Progenitor cell of endocrine pancreas (in vitro differentiated cells): ENCODE results near the gene KSR1. TPM values are rescaled to one million over a fixed set of nuclear protein-coding genes. Genes with fewer than 3 reads are reported as not detected.
A peak's percentile ranks its signal among the peaks of the same experiment; 100 is the strongest.

Source experiments
- DNase-seq: peaks from one replicate; pipeline ENCODE4 v3.0.0; 2021; ENCODE audit warnings: low spot score; ENCODE audit not compliant: unreplicated experiment
- H3K27ac Mint-ChIP-seq: 2 replicates; pipeline ENCODE4 v1.8.0; 2021; ENCODE audit warnings: mild to moderate bottlenecking, moderate library complexity, mixed read lengths
- H3K27me3 Mint-ChIP-seq: 2 replicates; pipeline ENCODE4 v1.8.0; 2021; ENCODE audit warnings: mixed read lengths
- H3K36me3 Mint-ChIP-seq: 2 replicates; pipeline ENCODE4 v1.8.0; 2022; ENCODE audit warnings: mixed read lengths; ENCODE audit not compliant: insufficient read depth
- H3K4me1 Mint-ChIP-seq: 2 replicates; pipeline ENCODE4 v1.8.0; 2021; ENCODE audit warnings: low read depth, mixed read lengths
- H3K4me3 Mint-ChIP-seq: 2 replicates; pipeline ENCODE4 v1.8.0; 2021; ENCODE audit warnings: low read depth, mild to moderate bottlenecking, moderate library complexity, mixed read lengths
- H3K9me3 Mint-ChIP-seq: 2 replicates; pipeline ENCODE4 v1.8.0; 2021; ENCODE audit warnings: low read depth, mixed read lengths
- CTCF ChIP-seq: fragments of 200-600 bp; sonication (generic); IDR thresholded peaks from one replicate; pipeline ENCODE4 v1.5.0; 2021; ENCODE audit warnings: antibody characterized with exemption, mild to moderate bottlenecking; ENCODE audit not compliant: unreplicated experiment
- total RNA-seq: library from RNA; stranded (reverse); gene quantifications from 2 replicates; pipeline ENCODE4 v1.2.1, GENCODE V29; 2021

Gene KSR1
- total RNA-seq, 1 donor from 2014 or later = 70.1 TPM

GRCh38 chr17:27452828-27453227 is 3.4 kb upstream of the KSR1 start:
- Mint-ChIP-seq H3K27me3 (peaks cover 9% of the 10 kb centered on the region), H3K4me3 (no peak overlapping the region), H3K9me3 (no peaks in the 10 kb centered on the region), H3K4me1 (peaks cover 12% of the 10 kb centered on the region), H3K27ac (no peak overlapping the region), H3K36me3 (no peaks in the 10 kb centered on the region)
- TF ChIP-seq CTCF = no peak
- no peak for DNase-seq

- Mint-ChIP-seq H3K27ac (no peak overlapping the region), H3K27me3 (peaks cover 9% of the 10 kb centered on the region), H3K36me3 (no peaks in the 10 kb centered on the region), H3K9me3 (no peaks in the 10 kb centered on the region), H3K4me1 (peaks cover 18% of the 10 kb centered on the region), H3K4me3 (no peak overlapping the region)
- TF ChIP-seq CTCF = no peak
- no peak for DNase-seq
Measured at GRCh38 chr17:27453471-27453870, 2.8 kb upstream of the KSR1 start.

- DNase-seq = no peak
- Mint-ChIP-seq H3K27me3 (peaks cover 9% of the 10 kb centered on the region), H3K36me3 (no peaks in the 10 kb centered on the region), H3K4me1 (peaks cover 24% of the 10 kb centered on the region), H3K9me3 (no peaks in the 10 kb centered on the region), H3K27ac (no peak overlapping the region), H3K4me3 (peak overlapping the region; percentile 16)
- TF ChIP-seq CTCF = no peak
Measured at GRCh38 chr17:27454089-27454488, 2.2 kb upstream of the KSR1 start.

GRCh38 chr17:27455236-27455913 is 873 bp upstream of the KSR1 start:
- no peaks in the 10 kb centered on the region for H3K9me3 Mint-ChIP-seq
- peak overlapping the region; percentile 91 for H3K27ac Mint-ChIP-seq

GRCh38 chr17:27456681-27457359 is 572 bp downstream of the KSR1 start:
- H3K27me3 Mint-ChIP-seq = peaks cover 3% of the 10 kb centered on the region
- no peak for DNase-seq
- no peaks in the 10 kb centered on the region for H3K9me3 Mint-ChIP-seq

More at GRCh38 chr17:27455236-27455913, 873 bp upstream of the KSR1 start:
- H3K27me3 Mint-ChIP-seq = peaks cover 3% of the 10 kb centered on the region
- peaks cover 34% of the 10 kb centered on the region for H3K4me1 Mint-ChIP-seq
- H3K4me3 Mint-ChIP-seq = peak overlapping the region; percentile 74
- TF ChIP-seq CTCF = no peak
- no peak for DNase-seq
- H3K36me3 Mint-ChIP-seq = no peaks in the 10 kb centered on the region

More at GRCh38 chr17:27456681-27457359, 572 bp downstream of the KSR1 start:
- Mint-ChIP-seq H3K4me1 (peaks cover 39% of the 10 kb centered on the region), H3K36me3 (no peaks in the 10 kb centered on the region), H3K4me3 (peak overlapping the region; percentile 91), H3K27ac (peak overlapping the region; percentile 73)
- TF ChIP-seq CTCF = no peak
